Fibroblast of pulmonary artery (primary cell): ENCODE data around the gene DBI.
"Not testable (repeated sequence)": the region's sequence is repeated elsewhere in the genome, so short reads cannot be mapped to it uniquely, and the experiment has no call there.

Experiments
- DNase-seq: peaks from one replicate; pipeline ENCODE4 v3.0.0-alpha.2; 2010; ENCODE audit warnings: low read depth
- H3K4me3 ChIP-seq: replicated peaks from 2 replicates; pipeline ENCODE4 v1.5.1; 2011; ENCODE audit warnings: low read depth, mild to moderate bottlenecking, control low read depth, low read length, moderate library complexity
- TF ChIP-seq, protein P1 (sequence below): IDR thresholded peaks from 2 replicates; pipeline ENCODE4 v1.5.1; 2011; ENCODE audit warnings: mild to moderate bottlenecking, control low read depth, low read length, inconsistent platforms; ENCODE audit errors: missing control alignments

Gene DBI

GRCh38 chr2:119372778-119373568 lies 6.2 kb downstream of the DBI start:
- TF ChIP-seq, protein P1, sequence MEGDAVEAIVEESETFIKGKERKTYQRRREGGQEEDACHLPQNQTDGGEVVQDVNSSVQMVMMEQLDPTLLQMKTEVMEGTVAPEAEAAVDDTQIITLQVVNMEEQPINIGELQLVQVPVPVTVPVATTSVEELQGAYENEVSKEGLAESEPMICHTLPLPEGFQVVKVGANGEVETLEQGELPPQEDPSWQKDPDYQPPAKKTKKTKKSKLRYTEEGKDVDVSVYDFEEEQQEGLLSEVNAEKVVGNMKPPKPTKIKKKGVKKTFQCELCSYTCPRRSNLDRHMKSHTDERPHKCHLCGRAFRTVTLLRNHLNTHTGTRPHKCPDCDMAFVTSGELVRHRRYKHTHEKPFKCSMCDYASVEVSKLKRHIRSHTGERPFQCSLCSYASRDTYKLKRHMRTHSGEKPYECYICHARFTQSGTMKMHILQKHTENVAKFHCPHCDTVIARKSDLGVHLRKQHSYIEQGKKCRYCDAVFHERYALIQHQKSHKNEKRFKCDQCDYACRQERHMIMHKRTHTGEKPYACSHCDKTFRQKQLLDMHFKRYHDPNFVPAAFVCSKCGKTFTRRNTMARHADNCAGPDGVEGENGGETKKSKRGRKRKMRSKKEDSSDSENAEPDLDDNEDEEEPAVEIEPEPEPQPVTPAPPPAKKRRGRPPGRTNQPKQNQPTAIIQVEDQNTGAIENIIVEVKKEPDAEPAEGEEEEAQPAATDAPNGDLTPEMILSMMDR, result no peak
- no peak overlapping the region for H3K4me3 ChIP-seq
- DNase-seq, result no peak

DNA sequence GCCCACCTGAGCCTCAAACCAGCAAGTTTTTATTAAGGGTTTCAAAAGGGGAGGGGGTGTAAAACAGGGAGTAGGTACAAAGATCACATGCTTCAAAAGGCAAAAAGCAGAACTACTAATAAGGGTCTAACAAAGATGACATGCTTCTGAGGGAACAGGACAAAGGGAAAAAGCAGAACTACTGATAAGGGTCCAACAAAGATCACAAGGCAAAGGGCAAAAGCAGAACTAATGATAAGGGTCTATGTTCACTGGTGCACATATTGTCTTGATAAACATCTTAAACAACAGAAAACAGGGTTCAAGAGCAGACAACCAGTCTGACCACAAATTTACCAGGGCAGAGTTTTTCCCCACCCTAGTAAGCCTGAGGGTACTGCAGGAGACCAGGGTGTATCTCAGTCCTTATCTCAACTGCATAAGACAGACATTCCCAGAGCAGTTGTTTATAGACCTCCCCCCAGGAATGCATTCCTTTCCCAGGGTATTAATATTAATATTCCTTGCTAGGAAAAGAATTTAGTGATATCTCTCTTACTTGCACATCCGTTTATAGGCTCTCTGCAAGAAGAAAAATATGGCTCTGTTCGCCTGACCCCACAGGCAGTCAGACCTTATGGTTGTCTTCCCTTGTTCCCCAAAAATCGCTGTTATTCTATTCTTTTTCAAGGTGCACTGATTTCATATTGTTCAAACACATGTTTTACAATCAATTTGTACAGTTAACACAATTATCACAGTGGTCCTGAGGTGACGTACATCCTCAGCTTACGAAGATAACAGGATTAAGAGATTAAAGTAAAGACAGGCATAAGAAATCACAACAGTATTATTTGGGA lies 7.3 kb downstream of the DBI start:
- not testable (repeated sequence) for DNase-seq, H3K4me3 ChIP-seq

GRCh38 chr2:119376406-119376805 lies 9.6 kb downstream of the DBI start:
- not testable (repeated sequence) for DNase-seq, H3K4me3 ChIP-seq

- no peak overlapping the region for H3K4me3 ChIP-seq
- TF ChIP-seq, protein P1, result no peak
- DNase-seq, result no peak
These were observed 10.0 kb downstream of the DBI start for GRCh38 chr2:119376810-119377209.

- H3K4me3 ChIP-seq, result no peak overlapping the region
- TF ChIP-seq, protein P1, result no peak
- DNase-seq, result no peak
These were observed 10.7 kb downstream of the DBI start for GRCh38 chr2:119377294-119377992.

GRCh38 chr2:119377993-119378345 lies 11.2 kb downstream of the DBI start:
- TF ChIP-seq, protein P1, result no peak
- no peak overlapping the region for H3K4me3 ChIP-seq
- DNase-seq, result no peak

DNA sequence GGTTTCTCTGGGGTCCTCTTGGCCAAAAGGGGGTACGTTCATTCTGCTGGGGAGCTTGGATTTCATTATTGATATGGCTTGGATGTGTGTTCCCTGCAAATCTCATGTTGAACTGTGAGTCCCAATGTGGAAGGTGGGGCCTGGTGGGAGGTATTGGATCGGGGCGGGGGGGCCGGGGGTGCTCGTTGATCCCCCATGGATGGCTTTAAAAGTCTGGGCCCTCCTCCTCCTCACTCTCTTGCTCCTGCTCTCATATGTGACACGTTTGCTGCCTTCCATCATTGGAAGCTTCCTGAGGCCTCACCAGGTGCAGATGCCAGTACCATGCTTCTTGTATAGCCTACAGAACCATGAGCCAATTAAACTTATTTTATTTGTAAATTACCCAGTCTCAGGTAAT lies 11.8 kb downstream of the DBI start:
- TF ChIP-seq, protein P1, result no peak
- H3K4me3 ChIP-seq, result no peak overlapping the region
- no peak for DNase-seq
